HL-60 (cell line): ENCODE data around the gene SLC7A7.

Experiments
- GABPA ChIP-seq: IDR thresholded peaks from 2 replicates; pipeline ENCODE4 v1.6.1; 2012; ENCODE audit warnings: low read depth
- POLR2AphosphoS5 ChIP-seq: IDR thresholded peaks from 2 replicates; pipeline ENCODE4 v1.6.1; 2012; ENCODE audit warnings: low read depth
- TF ChIP-seq, protein P1 (sequence below): IDR thresholded peaks from one replicate; pipeline ENCODE4 v1.5.1; 2011; ENCODE audit warnings: low read length, control low read depth, inconsistent platforms; ENCODE audit not compliant: insufficient read depth
- TF ChIP-seq, protein P2 (sequence below): IDR thresholded peaks from 2 replicates; pipeline ENCODE4 v1.6.1; 2012; ENCODE audit warnings: low read depth; ENCODE audit not compliant: insufficient replicate concordance

DNA sequence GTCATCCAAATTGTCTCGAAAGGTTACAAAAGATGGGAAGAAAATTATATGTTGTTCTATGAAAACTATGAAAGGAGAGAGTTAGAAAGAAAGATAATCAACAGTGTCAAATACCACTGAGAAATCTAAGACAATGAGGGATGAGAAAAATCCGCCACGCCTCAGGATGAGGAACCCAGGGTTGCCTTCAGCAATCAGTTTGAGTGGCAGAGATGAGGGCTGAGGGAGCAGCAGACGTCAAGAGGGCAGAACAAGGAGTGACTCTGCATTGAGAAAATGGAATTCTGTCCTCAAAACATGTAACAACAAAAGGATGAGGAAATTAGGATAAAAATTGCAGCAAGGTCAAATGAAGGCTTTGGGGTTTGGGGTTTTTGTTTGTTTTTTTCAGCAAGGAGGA lies 67.0 kb downstream of the SLC7A7 start:
- TF ChIP-seq, protein P1, sequence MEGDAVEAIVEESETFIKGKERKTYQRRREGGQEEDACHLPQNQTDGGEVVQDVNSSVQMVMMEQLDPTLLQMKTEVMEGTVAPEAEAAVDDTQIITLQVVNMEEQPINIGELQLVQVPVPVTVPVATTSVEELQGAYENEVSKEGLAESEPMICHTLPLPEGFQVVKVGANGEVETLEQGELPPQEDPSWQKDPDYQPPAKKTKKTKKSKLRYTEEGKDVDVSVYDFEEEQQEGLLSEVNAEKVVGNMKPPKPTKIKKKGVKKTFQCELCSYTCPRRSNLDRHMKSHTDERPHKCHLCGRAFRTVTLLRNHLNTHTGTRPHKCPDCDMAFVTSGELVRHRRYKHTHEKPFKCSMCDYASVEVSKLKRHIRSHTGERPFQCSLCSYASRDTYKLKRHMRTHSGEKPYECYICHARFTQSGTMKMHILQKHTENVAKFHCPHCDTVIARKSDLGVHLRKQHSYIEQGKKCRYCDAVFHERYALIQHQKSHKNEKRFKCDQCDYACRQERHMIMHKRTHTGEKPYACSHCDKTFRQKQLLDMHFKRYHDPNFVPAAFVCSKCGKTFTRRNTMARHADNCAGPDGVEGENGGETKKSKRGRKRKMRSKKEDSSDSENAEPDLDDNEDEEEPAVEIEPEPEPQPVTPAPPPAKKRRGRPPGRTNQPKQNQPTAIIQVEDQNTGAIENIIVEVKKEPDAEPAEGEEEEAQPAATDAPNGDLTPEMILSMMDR = no peak
- TF ChIP-seq POLR2AphosphoS5 (no peak), GABPA (no peak)
- TF ChIP-seq, protein P2, sequence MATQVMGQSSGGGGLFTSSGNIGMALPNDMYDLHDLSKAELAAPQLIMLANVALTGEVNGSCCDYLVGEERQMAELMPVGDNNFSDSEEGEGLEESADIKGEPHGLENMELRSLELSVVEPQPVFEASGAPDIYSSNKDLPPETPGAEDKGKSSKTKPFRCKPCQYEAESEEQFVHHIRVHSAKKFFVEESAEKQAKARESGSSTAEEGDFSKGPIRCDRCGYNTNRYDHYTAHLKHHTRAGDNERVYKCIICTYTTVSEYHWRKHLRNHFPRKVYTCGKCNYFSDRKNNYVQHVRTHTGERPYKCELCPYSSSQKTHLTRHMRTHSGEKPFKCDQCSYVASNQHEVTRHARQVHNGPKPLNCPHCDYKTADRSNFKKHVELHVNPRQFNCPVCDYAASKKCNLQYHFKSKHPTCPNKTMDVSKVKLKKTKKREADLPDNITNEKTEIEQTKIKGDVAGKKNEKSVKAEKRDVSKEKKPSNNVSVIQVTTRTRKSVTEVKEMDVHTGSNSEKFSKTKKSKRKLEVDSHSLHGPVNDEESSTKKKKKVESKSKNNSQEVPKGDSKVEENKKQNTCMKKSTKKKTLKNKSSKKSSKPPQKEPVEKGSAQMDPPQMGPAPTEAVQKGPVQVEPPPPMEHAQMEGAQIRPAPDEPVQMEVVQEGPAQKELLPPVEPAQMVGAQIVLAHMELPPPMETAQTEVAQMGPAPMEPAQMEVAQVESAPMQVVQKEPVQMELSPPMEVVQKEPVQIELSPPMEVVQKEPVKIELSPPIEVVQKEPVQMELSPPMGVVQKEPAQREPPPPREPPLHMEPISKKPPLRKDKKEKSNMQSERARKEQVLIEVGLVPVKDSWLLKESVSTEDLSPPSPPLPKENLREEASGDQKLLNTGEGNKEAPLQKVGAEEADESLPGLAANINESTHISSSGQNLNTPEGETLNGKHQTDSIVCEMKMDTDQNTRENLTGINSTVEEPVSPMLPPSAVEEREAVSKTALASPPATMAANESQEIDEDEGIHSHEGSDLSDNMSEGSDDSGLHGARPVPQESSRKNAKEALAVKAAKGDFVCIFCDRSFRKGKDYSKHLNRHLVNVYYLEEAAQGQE = no peak
